D721Med (cell line): ENCODE data around the gene HTR6.

Experiments used
- DNase-seq: peaks from one replicate; pipeline ENCODE4 v3.0.0; 2011; ENCODE audit warnings: low spot score; ENCODE audit not compliant: insufficient read length
- FAIRE-seq: peaks from 2 replicates; lab custom pipeline; 2011; peaks lifted over from hg19 to GRCh38; lab: Jason Lieb, UNC
- CTCF ChIP-seq: IDR thresholded peaks from 2 replicates; pipeline ENCODE4 v1.5.1; 2012; ENCODE audit warnings: mild to moderate bottlenecking, control low read depth; ENCODE audit not compliant: insufficient read depth; ENCODE audit errors: missing control alignments

The HTR6 gene

GRCh38 chr1:19664453-19665185 lies at the start of gene HTR6:
HTR6 (plus strand) TSS chr1:19664875; CDS start chr1:19665754, 879 bp downstream.
- DNase-seq = no peak
- FAIRE-seq = no peak
- TF ChIP-seq CTCF = no peak

GRCh38 chr1:19615438-19615837 lies 49.2 kb upstream of the HTR6 start:
- FAIRE-seq (no peak), DNase-seq (no peak)
- no peak for TF ChIP-seq CTCF

- no peak for DNase-seq
- TF ChIP-seq CTCF = no peak
- no peak for FAIRE-seq
Observed at GRCh38 chr1:19616489-19616888, 48.2 kb upstream of the HTR6 start.

GRCh38 chr1:19617376-19617775 lies 47.3 kb upstream of the HTR6 start:
- FAIRE-seq (no peak), DNase-seq (no peak)
- TF ChIP-seq CTCF = no peak

- FAIRE-seq (no peak), DNase-seq (no peak)
- no peak for TF ChIP-seq CTCF
Observed at GRCh38 chr1:19618428-19618827, 46.2 kb upstream of the HTR6 start.

- FAIRE-seq = no peak
- no peak for TF ChIP-seq CTCF
- DNase-seq = no peak
Observed at GRCh38 chr1:19619697-19620384, 44.8 kb upstream of the HTR6 start.

GRCh38 chr1:19620786-19621185 lies 43.9 kb upstream of the HTR6 start:
- no peak for TF ChIP-seq CTCF
- DNase-seq (no peak), FAIRE-seq (no peak)
